AG09319 (cell line): ENCODE results near the gene FMN1.
A peak's percentile ranks its signal among the peaks of the same experiment; 100 is the strongest.

Experiments used
- DNase-seq: peaks from one replicate; pipeline ENCODE4 v3.0.0-alpha.2; 2010; ENCODE audit warnings: low read depth; ENCODE audit errors: extremely low read depth
- CTCF ChIP-seq: IDR thresholded peaks from 2 replicates; pipeline ENCODE4 v1.5.1; 2011; ENCODE audit warnings: low read depth, mild to moderate bottlenecking, inconsistent platforms, low read length, moderate library complexity

The FMN1 gene

GRCh38 chr15:33045066-33045810, 149.3 kb downstream of the FMN1 start:
- TF ChIP-seq CTCF: no peak
- peak; percentile 88 for DNase-seq

- TF ChIP-seq CTCF: no peak
- DNase-seq: no peak
Observed at GRCh38 chr15:33044598-33044997, 149.9 kb downstream of the FMN1 start.

GRCh38 chr15:33043636-33044035, 150.9 kb downstream of the FMN1 start:
- no peak for DNase-seq
- TF ChIP-seq CTCF: no peak

GRCh38 chr15:33040496-33040895, 154.0 kb downstream of the FMN1 start:
- no peak for DNase-seq
- TF ChIP-seq CTCF: no peak

- TF ChIP-seq CTCF: no peak
- no peak for DNase-seq
Observed at GRCh38 chr15:33034588-33034987, 159.9 kb downstream of the FMN1 start.

- no peak for TF ChIP-seq CTCF
- DNase-seq: no peak
Observed at GRCh38 chr15:33032053-33032452, 162.5 kb downstream of the FMN1 start.

GRCh38 chr15:33031324-33031821, 163.1 kb downstream of the FMN1 start:
- TF ChIP-seq CTCF: no peak
- no peak for DNase-seq
